Activated T-cell treated with anti-CD3 and anti-CD28 coated beads for 24 hours (primary cell): ENCODE results near the gene ANKRD39.

ENCODE experiments used
- DNase-seq: peaks from one replicate; pipeline ENCODE4 v3.0.0-alpha.2; 2020; ENCODE audit warnings: low read depth

ANKRD39 gene

DNA sequence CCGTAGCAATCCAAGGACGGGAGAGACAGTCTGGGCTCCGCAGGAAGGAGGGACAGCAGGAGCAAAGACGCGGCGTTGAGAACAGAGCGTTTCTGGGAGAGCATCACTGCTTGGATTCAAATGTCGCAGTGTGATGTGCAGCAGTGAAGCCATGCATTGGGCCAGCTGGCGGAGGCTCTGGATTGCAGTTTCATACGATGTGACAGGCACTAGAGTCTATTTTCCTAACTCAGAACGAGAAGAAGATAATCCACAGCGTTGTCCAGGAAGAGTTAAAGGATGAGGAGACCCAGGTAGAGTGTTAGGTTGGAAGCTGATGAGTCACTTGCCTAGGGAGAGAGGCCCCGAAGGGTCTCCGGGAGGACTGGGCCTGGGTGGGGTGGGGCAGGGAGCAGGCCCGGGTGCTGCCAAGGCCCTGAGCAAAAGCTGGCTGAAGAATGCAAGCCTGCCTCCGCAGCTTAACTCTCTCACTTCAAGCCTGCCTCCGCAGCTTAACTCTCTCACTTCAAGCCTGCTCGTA lies 29.7 kb upstream of the ANKRD39 start:
- DNase-seq, result no peak

DNA sequence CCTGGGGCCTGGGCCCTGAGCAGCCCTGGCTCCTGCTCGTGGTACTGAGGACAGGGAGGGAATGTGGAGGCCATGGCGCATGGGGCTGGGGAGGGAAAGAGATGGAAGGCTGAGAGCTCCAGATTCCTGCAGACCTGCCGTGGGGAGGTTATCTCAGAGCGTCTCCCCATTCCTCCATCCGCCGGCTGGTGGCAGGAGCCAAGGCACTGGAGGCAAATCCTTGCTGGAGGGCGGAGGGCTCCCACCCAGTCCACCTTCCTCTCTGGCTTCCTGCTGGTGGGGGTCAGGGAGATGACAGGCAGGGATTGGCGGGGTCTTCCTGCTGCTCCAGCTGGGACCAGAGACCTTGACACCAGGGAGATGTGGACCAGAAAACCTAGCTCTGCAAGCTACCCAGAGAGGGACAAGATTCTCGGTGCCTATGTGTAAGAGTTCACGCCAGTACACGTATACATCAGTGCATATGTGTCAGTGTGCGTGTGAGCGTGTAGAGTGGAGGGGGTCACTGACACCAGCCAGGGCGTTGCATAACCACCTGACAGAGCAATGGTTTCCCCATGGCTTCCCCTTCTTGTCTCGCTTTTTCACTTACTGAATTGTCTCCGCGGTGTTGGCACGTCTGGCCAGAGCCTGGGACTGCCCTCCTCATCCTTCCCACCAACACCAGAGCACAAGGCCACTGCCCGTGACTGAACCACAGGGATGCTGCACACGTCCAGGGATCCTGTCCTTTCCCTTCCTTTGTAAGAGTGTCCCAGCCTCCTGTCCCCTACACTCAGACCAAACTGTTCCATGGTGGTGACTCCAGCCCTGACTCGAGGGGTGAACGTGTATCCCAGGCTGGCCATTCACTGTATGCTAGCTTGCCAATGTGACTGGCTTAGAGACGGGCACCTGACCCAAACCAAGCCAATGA lies 27.9 kb upstream of the ANKRD39 start:
- no peak for DNase-seq

DNA sequence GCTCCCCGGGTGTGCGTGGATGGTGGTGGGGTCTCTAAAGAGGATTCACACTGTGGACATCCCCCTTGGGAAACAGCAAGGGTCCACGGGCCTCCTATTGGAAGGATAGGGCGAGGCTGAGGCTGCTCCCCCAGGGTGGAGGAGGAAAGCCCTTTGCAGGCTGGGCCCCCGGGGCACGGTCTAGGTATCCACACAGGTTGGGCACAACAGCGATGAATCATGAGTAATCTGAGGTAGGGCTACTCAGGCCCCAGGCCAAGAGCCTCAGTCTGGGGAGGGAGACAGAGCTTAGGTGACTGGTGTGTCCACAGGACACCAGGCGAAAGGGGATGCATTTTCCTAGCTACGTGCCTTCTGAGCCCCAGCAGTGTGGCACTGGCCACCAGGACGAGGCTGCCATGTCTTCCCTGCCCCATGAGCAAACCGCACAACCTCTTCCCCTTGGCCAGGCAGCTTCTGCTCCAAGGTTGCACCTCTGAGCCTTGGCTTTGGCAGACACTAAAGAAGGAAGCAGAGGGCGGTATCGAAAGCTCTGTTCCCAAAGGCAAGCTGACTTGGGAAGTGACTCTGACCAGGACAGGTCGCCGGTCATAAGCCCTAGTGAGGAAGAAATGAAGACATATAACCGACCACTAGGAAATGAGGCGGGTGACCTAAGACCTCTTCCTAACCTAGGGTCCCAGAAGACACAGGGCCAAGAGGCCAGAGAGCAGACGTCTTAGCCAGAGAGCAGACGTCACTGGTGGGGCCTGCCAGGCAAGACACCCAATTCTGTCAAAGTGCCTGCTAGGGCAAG lies 26.7 kb upstream of the ANKRD39 start:
- DNase-seq, result no peak

DNA sequence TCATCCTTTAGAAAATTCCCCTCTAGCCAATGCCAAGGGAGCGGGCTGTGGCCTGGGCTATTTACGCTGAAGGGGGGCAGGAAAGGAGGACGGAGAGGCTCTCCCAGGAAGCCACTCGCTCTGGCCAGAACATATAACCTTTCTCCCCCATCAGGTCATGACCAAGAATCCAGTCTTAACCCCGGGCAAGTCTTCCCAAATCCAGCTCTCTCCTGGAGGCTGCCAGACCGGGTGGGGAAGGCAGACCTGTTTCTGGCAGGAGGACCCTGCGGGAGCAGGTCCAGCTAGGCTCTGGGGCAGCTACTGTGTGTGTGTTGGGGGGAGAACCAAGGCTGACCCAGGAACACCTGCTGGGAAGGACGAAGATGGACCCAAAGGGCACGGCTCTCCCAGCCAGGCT lies 25.5 kb upstream of the ANKRD39 start:
- DNase-seq, result no peak

DNA sequence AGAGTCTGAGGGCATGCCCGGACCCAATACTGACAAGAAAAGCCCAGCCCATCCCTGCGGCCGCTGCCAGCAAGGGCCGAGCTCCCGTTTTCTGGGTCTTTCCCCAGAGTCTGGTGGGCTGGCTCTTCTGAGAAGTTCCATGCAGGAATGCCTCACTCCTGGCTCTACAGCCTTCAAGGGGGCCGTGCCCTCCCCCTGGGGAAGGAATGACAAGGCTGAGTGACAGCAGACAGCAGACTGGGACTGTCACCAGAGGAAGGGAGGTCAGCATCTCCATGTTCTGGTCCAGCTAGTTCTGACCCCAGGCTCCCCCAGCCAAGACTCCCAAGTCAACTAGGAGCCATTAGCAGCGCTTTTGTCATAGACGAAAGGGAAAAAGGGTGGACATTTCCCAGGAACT lies 25.1 kb upstream of the ANKRD39 start:
- DNase-seq, result no peak

DNA sequence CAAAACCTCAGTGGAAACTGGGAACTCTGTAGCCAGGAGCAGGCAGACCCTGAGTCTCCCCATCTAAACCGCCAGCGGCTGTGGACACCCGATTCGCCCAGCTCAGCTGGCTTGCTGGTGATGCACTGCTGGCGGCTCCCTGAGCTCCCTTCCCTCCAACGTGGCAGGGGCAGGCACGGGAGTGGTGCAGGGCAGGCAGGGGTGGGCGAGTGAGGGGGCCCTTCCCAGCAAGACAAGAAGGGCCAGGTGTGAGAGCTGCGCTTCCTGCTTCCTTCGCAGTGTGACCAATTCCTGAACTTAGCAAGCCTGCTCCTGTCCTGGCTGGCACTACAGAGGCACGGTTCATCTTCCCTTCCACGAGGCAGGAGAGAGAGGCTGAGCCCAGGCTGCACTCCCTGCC lies 24.4 kb upstream of the ANKRD39 start:
- DNase-seq, result no peak

DNA sequence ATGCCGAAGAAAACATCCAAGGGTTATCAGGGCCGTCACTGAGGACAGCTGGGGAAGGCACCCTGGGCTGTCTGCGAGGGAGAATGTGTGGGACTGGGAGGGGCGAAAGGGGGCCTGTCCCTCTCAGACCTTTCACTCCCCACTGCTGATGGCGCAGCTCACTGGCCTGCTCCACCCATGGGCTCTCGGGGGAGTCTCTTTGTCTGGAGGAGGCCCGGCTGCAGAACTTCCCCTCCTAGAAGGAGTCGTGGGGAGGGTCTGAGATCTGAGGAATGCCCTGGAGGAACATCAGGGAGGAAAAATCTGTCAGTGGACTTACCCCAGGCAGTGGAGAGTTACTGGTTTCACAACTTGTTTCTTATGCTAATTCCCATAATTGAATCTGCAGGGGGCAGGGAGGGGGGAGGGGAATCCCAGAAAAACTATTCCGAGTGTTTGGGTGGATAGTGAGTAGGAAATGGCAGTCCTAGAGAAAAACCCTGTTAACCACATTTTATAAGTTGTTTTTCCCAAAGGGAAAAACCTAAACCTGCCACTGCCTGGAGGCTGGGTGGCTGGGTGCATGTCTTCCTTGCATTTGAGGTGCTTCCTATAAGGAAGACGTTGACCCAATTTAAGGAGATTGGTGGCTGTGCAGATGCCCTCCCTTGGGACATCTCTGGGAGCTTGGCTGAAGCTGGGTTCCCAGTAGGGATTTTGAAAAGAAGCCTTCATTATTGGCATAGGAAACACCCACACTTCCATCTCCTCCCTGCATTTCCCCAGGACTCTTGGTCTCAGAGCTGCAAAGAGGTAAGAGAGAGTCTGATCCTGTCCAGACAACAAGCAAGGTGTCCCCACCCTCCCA lies 23.8 kb upstream of the ANKRD39 start:
- no peak for DNase-seq

DNA sequence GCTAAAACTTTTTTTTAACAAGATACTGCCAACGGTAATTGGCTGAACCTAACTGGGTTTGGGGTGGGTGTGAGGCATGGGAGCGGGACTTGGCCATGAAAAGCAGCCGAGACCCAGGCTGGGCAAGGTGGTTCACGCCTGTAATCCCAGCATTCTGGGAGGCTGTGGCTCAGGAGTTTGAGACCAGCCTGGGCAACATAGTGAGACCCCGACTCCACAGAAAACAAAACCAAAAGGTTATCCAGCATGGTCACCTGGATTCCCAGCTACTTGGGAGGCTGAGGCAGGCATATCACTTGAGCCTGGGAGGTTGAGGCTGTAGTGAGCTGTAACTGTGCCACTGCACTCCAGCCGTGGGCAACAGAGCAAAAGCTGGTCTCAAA lies 23.1 kb upstream of the ANKRD39 start:
- DNase-seq, result no peak

DNA sequence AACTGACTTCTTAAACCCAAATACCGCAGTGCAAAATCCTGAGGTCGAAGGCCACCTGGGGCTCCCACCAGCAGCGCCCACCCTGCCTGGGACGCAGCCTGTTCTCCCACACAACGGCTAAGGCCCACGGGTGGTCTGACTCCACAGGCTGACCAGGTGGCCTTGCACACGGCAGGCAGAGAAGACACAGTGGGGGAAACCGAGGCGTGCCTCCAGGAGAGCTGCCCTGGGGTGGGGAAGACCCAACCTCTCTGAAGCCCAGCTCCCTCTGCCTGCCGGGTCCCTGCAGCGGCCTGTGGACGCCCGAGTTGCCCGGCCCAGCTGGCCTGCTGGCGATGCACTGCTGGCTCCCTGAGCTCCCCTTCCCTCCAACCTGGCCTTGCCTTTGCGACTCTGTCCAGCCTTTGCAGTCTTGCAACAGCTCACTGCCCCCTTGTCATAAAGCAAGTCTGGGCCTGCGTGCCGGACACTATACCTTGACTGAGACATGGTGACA lies 21.8 kb upstream of the ANKRD39 start:
- DNase-seq, result no peak

DNA sequence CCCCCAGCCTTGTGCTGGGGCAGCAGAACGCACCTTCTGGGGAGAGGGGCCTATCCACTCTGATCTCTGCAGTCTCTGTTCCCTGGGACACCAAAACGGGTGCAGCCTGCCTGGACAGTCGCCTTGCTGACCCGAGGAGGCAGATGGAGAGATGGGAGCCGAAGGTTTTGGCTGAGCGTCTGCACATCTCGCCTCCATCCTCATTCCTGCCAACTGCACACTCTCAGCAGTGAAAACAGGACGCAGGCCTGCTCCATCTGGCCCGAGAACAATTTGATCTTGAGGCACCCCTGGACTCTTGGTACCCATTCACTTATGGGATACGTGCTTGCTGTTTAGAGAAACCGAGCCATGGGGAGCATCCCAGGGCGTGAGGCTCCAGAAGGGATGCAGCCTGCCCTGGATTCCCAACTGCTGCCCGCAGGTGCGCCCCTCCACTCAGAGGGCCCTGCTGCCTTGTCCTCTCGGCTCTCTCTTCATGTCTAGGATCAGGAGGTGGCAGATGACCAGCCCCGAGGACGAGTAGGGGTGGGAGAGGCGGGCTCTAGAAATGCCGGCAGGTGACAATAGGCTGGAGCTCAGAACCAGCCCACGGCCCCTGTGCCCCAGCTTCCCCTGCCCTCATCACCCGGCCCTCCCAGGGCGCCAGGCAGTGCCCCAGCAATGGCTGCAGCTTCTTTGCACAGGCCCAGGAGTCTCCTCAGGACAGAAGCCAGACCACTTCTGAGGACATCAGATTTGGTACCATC lies 21.2 kb upstream of the ANKRD39 start:
- DNase-seq, result no peak

DNA sequence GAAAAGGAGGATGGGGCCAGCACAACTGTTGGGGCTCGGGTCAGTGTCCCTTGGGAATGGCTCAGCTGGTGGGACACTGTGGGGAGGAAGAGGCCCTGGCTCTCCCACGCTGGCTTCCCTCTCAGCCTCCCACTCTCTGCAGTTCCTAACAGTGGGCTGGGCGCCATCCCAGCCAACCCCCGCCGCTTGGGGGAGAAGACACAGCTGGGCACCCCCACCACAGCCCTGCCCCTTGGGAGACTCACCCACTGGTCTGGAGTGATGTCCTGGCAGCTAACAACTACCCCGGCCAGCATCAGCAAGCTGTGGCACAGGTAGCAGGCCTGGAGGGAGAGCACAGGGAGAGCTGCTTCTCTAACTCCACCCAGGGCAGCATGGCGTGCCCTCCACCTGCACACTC lies 20.4 kb upstream of the ANKRD39 start:
- DNase-seq, result no peak

DNA sequence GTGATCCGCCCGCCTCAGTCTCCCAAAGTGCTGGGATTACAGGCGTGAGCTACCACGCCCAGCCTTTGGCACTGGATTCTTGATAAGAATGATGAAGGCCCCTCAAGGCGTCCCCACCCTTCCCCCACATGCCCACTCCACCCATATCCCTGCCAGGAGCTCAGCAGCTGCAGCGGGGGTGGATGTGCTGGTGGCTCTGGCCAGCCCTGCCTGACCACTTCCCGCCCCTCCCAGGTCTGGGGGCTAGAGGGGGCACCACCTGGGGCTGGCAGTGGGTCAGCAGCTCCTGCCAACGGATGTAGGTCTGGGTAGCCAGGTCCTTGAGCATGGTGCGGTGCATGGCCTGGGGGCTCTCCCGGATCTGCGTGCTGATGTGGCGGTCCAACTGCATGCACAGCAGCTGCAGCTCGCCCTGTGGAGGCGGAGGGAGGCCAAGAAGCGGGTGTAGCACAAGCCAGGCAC lies 19.8 kb upstream of the ANKRD39 start:
- DNase-seq, result no peak

DNA sequence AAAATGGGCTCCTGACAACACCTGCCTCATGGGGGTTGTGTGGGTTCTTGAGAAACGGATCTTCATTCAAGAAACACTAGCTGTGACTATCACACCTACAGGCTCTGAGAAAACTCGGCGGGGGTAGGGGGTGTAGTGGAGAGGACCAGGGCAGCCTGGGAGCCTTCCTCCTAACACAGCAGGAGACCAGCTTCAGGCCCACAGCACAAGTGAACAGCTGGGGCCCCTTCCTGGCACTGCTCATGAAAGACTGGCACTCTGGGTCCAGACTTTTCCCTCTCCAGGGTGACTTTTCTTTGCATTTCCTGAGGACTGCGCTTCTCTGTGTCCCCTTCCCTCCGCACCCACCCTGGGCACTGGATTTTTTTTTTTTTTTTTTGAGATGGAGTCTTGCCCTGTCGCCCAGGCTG lies 19.2 kb upstream of the ANKRD39 start:
- no peak for DNase-seq

DNA sequence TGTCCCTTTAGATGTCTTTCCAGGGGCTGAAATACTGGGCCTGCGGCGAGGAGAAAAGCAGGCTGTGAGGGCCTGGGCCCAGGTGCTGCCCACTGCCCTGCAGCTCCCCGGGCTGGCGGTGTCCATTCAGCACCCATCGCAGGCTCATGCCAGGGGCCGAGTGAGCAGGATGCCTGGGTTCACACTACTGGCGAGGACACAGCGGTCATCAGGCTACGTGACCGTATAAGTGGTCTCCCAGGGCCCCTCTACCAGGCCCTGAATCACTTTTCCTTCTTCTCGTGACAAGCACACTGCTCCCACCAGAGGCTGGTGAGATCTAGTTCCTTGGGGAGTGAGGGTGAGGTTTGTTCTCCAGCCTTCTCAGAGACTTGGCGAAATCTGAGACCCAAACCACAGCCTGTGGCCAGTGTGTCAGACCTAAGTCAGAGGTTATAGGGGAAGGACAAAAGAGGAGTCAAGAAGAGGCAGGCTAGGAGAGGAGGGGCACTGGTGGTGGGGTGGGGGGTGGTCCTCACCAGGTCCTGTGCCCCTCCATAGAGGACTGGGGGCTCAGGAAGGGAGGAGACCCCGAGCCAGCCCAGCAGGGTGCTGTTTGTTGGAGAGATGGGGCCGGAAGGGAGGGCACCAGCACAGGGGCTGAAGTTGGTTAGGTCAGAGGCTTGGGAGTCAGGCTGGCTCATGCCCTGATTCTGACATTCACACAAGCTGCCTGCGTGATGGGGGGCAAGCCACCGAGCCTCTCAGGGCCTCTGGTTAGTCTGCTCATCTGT lies 18.6 kb upstream of the ANKRD39 start:
- no peak for DNase-seq

DNA sequence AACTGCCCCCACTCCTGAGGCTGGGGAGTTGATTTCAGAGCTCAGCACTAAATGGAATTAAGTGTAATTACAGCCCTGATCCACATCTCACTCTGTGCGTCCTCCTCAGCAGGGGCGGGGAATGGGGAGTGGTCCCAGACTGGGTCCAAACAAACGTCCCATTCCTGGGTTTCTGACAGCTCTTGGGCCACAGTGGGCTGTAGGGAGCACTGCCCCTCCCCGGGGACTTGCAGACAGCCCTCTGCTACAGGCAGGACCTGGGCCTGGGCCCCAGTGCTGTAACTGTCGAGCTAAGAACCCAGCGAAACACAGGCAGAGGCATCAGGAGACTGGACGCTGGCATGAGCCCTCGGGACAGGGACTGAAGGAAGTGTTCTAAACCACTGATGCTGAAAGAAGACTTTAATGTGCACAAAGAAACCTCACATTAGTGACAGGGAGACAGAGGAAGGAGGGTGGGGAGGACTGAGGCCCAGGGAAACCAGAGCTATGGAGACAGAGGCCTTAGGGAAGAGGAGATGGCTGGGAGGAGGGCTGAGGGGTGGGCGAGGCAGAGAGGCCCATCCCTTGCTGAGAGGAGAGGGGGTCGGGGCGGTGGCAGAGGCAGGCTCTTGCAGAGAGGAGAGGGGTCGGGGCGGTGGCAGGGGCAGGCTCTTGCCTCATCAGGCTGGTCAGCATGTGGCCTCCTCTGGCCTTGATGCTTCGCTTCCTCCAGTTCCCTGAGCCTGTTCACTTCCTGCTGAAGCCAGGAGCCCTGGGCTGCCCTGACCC lies 17.9 kb upstream of the ANKRD39 start:
- DNase-seq, result no peak

DNA sequence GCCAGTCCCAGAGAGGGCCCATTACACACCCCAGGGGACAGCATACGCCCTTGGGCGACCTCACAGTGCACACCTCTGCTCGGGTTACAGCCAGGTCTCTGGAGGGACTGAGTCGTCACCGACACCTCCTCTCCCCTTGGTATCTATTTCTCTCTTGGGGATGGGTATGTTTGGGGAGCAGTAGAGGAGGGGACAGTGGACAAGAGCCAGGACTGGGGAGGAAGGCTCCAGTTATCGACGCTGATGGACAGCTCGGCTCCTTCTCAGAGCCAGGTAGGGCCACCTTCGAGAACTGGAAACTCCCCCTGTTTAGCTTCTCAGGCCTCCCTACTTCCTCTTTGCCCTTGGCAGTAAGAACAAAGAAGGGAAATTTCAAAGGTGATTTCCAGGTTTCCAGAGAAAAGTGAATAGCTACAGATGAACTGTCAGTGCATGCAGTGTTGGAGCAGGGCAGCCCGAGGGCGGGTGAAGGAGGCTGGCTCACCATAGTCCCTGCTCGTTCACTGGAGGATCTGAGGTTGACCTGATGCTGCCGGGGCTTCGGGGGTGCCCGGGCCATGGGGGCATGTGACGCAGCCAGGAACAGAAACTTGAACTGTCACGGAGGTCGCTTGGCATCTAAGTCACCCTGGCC lies 16.5 kb upstream of the ANKRD39 start:
- no peak for DNase-seq

DNA sequence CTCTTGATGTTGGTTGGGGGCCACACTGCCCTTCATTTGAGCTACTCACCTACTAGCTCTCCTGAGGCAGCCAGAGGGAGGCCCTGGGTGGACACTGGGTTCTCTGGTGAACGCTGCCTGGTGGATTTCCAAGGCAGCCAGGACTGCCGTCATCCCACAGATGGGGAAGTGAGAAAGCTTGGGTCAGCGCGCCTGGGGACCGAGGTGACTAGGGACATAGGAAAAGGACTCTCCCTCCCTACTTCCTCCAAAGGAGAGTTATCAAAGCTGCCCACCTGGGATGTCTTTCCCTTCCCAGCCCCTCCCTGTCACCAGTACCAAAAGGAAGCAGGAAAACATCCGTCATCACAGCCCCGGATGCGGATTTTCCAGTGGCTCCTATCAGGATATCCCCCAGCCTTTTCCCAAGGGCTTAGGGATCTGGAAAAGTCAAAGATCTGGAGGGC lies 15.9 kb upstream of the ANKRD39 start:
- no peak for DNase-seq

DNA sequence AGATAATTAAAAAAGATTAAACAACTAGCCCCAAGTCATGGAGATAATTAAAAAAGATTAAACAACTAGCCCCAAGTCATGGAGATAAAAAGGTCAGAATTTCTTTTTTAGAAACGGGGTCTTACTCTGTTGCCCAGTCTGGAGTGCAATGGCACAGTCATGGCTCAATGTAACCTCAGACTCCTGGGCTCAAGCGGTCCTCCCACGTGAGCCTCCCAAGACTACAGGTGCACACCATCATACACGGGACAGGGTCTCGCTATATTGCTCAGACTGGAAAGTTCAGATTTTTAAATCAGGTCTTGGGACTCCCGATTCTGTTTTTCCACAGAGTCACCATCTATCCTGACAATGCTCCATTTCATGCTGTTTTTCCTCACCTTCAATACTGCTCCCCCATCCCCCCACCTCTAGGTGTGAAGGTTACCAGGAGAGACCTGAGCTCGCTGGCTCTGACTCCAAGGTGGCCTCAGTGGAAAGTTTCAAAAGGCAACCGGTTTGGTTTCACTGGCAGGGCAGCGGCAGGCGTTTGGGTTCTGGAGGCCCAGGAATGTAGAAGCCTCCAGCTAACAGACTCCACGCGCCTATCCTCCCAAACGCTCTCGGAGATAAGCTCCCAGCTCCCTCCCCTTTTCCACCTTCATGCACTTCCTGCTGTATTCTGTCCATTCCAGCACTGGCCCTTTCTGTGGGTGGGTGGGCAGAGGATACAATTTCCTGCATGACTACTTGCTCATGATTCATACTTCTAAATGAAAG lies 15.0 kb upstream of the ANKRD39 start:
- no peak for DNase-seq
